ENCODE measurements around the gene CDC7.

DNA sequence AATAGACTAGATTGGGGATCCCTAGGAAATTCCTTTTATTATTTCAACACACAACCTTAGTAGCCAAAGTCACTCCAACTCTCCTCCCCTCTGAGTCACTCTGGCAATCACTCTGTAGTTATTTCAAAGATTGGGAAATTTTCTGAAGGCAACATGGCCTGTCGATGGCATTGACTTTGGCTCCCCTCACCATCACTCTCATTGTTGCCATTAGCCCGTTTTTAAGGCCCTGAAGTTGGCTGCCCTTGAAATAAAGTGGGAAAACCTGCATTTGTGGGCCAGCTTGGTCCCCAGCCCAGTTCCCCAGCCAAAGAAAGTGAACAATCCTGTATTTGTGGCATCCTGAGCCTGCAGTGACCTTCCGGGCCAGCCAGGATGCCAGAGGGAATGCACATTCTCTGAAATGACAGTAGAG is 52.5 kb downstream of the CDC7 start:
- TF ChIP-seq CTCF (IDR thresholded peaks at IDR 0.05) (no peak), POLR2AphosphoS5 (IDR thresholded peaks at IDR 0.05; ENCODE audit: low read depth, low read length) (no peak), EZH2phosphoT487 (IDR thresholded peaks at IDR 0.05; ENCODE audit: borderline replicate concordance, low read depth) (no peak), SMC3 (IDR thresholded peaks at IDR 0.05; ENCODE audit: low read depth, low read length) (no peak), RAD21 (IDR thresholded peaks at IDR 0.05; ENCODE audit: low read length) (no peak), FOXM1 (IDR thresholded peaks at IDR 0.05; ENCODE audit: low read depth) (no peak), GATA2 (CRISPR knock-in tag; IDR thresholded peaks at IDR 0.05) (no peak), ZBTB33 (IDR thresholded peaks at IDR 0.05; ENCODE audit: borderline replicate concordance, low read depth) (no peak), CHD2 (IDR thresholded peaks at IDR 0.05; ENCODE audit: low read length, partially characterized antibody) (no peak), ELF1 (IDR thresholded peaks at IDR 0.05) (no peak)
- TF ChIP-seq, protein P1, sequence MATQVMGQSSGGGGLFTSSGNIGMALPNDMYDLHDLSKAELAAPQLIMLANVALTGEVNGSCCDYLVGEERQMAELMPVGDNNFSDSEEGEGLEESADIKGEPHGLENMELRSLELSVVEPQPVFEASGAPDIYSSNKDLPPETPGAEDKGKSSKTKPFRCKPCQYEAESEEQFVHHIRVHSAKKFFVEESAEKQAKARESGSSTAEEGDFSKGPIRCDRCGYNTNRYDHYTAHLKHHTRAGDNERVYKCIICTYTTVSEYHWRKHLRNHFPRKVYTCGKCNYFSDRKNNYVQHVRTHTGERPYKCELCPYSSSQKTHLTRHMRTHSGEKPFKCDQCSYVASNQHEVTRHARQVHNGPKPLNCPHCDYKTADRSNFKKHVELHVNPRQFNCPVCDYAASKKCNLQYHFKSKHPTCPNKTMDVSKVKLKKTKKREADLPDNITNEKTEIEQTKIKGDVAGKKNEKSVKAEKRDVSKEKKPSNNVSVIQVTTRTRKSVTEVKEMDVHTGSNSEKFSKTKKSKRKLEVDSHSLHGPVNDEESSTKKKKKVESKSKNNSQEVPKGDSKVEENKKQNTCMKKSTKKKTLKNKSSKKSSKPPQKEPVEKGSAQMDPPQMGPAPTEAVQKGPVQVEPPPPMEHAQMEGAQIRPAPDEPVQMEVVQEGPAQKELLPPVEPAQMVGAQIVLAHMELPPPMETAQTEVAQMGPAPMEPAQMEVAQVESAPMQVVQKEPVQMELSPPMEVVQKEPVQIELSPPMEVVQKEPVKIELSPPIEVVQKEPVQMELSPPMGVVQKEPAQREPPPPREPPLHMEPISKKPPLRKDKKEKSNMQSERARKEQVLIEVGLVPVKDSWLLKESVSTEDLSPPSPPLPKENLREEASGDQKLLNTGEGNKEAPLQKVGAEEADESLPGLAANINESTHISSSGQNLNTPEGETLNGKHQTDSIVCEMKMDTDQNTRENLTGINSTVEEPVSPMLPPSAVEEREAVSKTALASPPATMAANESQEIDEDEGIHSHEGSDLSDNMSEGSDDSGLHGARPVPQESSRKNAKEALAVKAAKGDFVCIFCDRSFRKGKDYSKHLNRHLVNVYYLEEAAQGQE (IDR thresholded peaks at IDR 0.05; ENCODE audit: low read depth, low read length) = no peak

Data from SK-N-SH (cell line).